ENCODE measurements around the gene PPP1CB.

Gene PPP1CB

DNA sequence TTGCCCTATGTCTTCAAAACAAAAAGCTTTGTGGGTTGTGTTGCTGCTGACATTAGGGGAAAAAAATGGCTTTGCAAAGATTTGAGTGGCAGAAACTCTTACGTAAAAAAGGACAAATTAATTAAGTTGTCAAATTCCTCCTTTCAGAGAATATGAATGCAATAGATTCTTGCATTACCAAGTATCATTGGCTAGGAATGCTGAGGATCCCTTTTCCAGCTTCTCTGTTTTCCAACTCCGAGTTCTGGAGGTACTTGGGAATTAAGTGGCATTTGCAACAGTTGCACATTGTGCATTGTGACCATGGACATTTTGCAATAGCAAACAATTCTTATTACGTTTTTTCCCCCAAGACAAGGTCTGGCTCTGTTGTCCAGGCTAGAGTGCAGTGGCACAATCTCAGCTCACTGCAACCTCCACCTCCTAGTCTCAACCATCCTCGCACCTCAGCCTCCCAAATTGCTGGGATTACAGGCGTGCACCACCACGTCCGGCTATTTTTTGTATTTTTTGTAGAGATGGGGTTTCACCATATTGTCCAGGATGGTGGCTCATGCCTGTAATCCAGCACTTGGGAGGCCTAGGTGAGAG, 29.9 kb upstream of the PPP1CB start:
- H3K4me3 ChIP-seq (ENCODE audit: low read depth, low read length): no peak overlapping the region
- no peak for DNase-seq (ENCODE audit: low read depth)
- TF ChIP-seq, protein P1, sequence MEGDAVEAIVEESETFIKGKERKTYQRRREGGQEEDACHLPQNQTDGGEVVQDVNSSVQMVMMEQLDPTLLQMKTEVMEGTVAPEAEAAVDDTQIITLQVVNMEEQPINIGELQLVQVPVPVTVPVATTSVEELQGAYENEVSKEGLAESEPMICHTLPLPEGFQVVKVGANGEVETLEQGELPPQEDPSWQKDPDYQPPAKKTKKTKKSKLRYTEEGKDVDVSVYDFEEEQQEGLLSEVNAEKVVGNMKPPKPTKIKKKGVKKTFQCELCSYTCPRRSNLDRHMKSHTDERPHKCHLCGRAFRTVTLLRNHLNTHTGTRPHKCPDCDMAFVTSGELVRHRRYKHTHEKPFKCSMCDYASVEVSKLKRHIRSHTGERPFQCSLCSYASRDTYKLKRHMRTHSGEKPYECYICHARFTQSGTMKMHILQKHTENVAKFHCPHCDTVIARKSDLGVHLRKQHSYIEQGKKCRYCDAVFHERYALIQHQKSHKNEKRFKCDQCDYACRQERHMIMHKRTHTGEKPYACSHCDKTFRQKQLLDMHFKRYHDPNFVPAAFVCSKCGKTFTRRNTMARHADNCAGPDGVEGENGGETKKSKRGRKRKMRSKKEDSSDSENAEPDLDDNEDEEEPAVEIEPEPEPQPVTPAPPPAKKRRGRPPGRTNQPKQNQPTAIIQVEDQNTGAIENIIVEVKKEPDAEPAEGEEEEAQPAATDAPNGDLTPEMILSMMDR (IDR thresholded peaks at IDR 0.05; ENCODE audit: insufficient read depth, low read depth, low read length, missing control alignments): no peak

DNA sequence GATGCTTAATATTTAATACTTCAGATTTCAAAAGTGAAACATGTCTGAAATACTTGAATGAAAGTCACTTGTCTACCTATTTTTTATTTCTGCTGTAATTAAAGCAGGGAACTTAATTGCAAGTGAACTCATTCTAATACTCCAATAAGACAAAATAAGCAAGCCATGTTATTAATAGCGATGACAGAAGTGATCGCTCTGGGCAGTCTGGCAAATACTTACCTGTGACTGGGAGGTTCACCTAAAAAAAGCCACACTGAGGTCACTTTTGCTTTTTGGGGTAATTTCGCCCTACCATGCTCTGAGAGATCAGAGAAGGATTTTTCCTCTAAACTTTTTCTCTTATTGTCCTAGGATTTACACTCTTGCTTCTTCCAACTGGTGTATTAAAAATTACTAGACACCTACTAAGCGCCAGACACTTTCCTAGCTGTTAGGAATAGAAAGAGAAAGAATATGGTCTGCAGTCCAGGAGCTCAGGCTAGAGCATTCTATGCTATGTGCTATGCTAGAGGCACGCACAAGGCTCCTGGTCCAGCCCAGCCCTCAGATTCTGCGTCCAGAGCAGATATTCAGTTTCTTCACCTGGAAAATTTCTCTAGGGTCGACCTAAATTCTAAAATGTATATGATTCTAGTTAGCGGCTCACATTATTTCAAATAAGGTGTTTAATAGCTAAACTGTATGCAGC, 26.5 kb upstream of the PPP1CB start:
- DNase-seq (ENCODE audit: low read depth): no peak
- H3K4me3 ChIP-seq (ENCODE audit: low read depth, low read length): no peak overlapping the region
- TF ChIP-seq, protein P1 (IDR thresholded peaks at IDR 0.05; ENCODE audit: insufficient read depth, low read depth, low read length, missing control alignments): no peak

DNA sequence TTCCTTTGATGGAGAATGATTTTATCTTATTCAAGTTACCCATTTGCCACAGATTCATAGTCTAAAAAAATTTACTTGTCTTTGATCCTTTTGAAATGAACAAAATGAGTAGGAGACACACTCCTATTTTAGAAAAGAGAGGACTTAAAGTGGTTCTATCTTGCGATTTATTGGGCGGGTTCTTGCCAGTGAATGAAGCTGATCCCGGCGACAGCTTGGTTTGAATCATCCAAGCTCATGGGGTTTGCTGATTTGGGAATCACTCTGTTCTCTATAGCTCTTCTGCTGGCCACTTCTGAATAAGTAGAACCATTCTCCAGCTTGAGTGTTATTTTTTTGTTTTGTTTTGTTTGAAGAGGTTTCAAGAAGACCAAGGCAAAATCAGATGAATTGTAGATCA, 25.5 kb upstream of the PPP1CB start:
- H3K4me3 ChIP-seq (ENCODE audit: low read depth, low read length): no peak overlapping the region
- TF ChIP-seq, protein P1 (IDR thresholded peaks at IDR 0.05; ENCODE audit: insufficient read depth, low read depth, low read length, missing control alignments): no peak
- DNase-seq (ENCODE audit: low read depth): no peak

DNA sequence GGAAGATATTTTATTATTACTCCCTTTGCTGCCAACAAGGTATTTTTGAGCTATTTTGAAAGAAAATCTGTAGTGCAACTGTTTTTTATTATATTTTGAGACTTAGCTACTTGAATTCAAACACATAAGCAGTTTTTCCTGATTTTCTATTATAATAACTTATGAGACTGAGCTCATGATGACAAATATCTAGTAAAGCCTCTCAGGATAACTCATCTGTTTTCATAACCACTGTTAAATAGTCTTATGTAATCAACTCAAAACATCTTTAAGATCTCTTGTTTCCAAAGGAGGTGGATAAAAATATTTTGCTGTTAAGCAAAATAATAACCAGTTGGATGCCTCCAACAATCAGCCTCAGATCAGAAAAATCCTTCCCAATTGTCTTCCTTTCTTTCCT, 21.9 kb upstream of the PPP1CB start:
- DNase-seq (ENCODE audit: low read depth): no peak
- no peak overlapping the region for H3K4me3 ChIP-seq (ENCODE audit: low read depth, low read length)
- TF ChIP-seq, protein P1 (IDR thresholded peaks at IDR 0.05; ENCODE audit: insufficient read depth, low read depth, low read length, missing control alignments): no peak

DNA sequence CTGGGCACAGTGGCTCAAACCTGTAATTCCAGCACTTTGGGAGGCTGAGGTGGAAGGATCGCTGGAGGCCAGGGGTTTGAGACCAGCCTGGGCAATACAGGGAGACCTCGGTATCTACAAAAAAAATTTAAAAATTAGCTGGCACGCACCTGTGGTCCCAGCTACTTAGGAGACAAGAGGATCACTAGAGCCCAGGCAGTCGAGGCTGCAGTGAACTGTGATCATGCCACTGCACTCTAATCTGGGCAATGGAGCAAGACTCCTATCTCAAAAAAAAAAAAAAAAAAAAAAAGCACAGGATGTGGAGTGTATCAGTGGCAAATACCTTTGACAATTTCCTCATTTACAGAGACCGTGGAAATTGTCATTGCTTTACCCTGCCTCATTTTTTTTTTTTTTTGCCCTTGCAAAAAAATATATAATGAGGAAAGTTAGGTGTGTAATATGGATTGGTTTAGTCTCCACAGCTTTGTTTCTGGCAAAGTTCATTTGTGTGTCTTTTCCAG, 20.9 kb upstream of the PPP1CB start:
- no peak for DNase-seq (ENCODE audit: low read depth)
- TF ChIP-seq, protein P1 (IDR thresholded peaks at IDR 0.05; ENCODE audit: insufficient read depth, low read depth, low read length, missing control alignments): no peak

DNA sequence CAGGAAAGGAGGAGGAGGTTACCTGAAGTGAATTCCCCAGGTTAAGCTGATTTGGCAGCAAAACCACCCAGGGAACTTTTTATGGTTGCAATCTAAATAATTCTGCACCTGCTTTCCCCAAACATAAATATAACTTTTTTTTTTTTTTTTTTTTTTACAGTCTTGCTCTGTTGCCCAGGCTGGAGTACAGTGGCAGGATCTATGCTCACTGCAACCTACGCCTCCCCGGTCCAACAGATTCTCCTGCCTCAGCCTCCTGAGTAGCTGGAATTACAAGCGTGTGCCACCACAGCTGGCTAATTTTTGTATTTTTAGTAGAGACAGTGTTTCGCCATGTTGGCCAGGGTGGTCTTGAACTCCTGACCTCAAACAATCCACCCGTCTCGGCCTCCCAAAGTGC, 16.1 kb upstream of the PPP1CB start:
- TF ChIP-seq, protein P1 (IDR thresholded peaks at IDR 0.05; ENCODE audit: insufficient read depth, low read depth, low read length, missing control alignments): no peak
- H3K4me3 ChIP-seq (ENCODE audit: low read depth, low read length): no peak overlapping the region
- DNase-seq (ENCODE audit: low read depth): no peak

More for the DNA sequence above, 20.9 kb upstream of the PPP1CB start:
- H3K4me3 ChIP-seq (ENCODE audit: low read depth, low read length): no peak overlapping the region
